GM18861 (cell line): ENCODE measurements around the gene MYO15B.

Experiments used
- ATAC-seq: cut with Tn5 transposase; IDR thresholded peaks from one replicate; pipeline ENCODE4 v1.9.1; 2021; ENCODE audit not compliant: unreplicated experiment

Gene MYO15B

DNA sequence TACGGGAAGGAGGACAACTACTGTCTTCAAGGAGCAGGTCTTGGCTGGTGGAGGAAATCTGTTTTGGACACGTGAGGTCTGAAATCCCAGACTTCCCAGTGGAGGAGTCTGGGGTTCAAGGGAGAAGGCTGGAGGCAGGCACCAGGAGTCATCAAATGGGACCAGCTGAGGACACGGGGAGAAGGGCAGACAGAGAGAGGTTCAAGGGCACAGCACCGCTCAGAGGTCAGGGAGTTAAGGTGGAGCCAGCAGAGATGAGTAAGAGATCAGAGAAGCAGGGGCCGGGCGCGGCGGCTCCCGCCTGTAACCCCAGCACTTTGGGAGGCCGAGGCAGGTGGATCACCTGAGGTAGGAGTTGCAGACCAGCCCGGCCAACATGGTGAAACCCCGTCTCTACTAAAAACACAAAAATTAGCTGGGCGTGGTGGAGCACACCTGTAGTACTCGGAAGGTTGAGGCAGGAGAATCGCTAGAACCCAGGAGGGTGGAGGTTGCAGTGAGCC lies 35.2 kb downstream of the MYO15B start:
- no peak for ATAC-seq

DNA sequence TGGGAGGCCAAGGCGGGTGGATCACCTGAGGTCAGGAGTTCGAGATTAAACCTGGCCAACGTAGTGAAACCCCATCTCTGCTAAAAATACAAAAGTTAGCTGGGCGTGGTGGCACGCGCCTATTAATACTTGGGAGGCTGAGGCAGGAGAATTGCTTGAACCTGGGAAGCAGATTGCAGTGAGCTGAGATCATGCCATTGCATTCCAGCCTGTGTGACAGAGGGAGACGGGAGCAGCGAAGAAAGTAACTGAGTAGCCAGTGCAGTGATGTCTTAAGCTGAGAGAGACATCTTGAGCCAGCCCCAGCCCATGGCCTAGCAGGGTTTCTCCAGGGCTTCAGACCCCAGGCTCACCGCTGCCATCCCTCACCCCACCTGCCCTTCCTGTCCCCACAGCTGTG lies 35.8 kb downstream of the MYO15B start:
- no peak for ATAC-seq

DNA sequence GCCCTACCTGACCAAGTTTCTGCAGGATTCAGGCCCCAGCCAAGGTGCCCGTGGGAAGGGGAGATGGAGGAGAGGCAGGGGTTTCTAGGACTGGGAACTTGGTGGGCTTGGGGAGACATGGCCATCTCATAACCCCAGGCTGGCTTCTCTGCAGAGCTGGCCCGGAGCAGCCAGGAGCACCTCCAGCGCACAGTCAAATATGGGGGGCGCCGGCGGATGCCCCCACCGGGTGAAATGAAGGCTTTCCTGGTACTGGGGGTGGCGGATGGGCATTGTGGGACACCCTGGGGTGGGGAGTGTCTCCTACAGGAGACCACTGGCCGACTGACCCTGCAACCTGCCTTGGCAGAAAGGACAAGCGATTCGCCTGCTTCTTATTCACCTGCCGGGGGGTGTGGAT lies 36.4 kb downstream of the MYO15B start:
- ATAC-seq = no peak

DNA sequence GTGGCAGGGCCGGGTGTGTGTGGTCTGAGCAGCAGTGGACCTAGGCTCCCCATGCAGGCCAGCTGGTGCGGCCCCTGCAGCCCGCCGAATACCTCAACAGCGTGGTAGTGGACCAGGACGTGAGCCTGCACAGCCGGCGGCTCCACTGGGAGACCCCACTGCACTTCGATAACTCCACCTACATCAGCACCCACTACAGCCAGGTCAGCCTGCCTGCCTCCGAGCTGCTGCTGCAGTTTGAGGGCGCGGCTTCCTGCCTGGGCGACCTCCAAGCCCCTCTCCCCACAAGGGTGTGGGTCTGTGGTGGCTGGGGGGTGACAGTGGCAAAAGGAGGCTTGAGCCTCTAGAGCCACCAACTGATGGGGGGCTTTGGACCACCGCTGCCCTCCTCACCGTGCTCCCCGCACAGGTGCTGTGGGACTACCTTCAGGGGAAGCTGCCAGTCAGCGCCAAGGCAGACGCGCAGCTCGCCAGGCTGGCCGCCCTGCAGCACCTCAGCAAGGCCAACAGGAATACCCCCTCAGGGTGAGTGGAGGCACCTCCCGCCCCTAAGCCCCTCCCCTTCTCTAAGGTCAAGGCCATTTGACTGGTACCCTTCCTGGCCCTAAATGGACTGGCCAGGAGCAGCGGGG lies 37.2 kb downstream of the MYO15B start:
- no peak for ATAC-seq

DNA sequence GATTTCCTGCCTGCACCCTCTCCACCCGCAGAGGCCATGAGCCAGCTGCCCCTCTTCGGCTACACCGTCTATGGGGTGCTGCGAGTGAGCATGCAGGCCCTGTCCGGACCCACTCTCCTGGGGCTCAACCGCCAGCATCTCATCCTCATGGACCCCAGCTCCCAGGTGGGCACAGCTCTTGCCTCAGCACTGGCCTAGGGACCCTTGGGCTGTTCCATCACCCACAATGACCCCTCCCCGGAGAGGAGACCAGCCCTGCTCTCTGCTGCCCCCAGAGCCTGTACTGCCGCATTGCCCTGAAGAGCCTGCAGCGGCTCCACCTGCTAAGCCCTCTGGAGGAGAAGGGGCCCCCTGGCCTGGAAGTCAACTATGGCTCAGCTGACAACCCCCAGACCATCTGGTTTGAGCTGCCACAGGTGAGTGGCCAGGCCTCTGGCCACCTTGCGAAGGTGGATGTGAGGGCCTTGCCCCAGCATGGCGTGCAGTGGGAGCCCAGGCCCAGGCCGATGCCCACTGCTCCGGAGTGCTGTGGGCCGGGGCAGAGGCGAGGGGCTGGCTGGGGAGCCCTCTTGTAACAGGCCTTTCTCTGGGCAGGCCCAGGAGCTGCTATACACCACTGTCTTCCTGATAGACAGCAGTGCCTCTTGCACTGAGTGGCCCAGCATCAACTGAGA lies 38.4 kb downstream of the MYO15B start:
- no peak for ATAC-seq

DNA sequence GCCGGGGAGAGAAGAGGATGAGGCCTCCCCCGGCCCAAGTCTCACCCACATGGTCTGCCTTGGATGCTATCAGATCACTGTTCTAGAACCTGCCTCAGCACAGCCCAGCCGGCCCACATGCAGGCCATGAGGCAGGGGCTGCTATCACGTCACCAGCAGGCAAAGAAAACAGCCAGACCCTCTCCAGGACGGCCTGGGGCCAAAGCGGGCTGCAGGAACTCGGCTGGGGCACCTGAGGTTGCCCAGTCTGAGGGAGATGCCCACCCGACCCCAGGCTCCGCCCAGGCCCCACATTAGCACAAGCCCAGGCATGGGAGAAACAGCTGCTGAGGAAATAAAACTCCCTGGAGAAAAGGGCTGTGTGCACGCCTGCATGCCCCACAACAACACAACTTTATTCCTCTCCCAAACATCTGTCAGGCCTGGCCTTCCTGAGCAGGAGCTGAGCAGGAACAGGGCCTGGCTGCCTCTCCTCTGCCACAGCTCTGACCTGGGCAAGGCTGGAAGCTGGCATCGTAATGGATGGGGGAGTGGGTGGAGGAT lies 39.0 kb downstream of the MYO15B start:
- no peak for ATAC-seq

DNA sequence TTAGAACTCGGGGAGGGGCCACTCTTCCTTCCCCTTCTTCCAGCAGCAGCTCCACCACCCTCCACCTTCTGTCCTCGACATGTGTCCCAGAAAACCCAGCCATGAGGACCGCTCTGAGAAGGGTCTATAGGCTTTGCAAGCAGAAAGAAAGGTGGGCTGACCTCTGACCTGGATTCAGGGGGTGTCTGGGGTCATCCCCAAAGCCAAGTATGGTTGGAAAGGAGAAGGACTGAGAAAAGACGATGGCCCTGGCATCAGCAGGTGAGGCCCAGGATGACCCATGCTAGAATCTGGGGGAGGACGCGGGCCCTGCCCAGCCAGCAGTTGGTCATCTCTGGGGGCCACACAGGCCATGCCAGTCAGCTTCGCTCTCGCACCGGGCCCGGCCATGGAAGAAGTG lies 39.5 kb downstream of the MYO15B start:
- no peak for ATAC-seq

DNA sequence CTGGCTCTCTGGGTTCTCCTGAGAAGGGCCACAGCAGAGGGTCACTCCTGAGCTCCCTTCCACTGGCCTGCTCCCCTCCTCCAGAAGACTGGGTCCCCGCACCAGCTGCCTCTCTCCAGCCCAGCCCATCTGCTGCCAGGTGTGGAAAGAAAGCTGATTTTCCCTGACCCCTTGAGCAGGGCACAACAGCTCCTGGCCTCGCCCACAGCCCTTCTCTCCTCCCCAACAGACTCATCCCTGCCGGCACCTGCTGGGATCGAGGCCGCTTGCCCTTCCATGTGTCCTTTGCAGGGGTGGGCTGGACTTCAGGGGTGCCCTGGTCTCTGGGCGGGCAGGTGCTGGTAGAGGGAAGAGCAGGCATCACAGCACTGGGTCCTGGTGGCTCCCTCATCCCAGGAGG lies 40.8 kb downstream of the MYO15B start:
- ATAC-seq = no peak

DNA sequence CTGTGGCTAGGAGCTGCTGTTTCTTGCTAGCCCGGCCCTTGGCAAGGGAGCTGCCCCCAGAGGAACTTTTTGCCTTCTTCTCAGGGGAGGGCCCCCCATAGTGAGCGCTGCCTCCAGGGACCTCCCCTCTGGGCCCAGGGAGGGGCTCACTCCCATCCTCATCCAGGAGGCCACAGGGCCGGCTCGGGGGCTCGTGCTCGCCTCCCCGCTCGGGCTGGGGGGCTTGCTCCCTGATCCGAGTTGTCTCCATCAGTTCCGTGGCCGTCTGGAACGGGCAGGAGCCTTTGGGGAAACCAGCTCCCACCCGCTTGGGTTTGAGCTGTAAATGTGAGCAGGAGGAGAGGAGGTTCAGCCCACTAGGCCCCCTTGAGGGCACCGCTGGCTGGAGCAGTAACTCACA lies 41.6 kb downstream of the MYO15B start:
- no peak for ATAC-seq

DNA sequence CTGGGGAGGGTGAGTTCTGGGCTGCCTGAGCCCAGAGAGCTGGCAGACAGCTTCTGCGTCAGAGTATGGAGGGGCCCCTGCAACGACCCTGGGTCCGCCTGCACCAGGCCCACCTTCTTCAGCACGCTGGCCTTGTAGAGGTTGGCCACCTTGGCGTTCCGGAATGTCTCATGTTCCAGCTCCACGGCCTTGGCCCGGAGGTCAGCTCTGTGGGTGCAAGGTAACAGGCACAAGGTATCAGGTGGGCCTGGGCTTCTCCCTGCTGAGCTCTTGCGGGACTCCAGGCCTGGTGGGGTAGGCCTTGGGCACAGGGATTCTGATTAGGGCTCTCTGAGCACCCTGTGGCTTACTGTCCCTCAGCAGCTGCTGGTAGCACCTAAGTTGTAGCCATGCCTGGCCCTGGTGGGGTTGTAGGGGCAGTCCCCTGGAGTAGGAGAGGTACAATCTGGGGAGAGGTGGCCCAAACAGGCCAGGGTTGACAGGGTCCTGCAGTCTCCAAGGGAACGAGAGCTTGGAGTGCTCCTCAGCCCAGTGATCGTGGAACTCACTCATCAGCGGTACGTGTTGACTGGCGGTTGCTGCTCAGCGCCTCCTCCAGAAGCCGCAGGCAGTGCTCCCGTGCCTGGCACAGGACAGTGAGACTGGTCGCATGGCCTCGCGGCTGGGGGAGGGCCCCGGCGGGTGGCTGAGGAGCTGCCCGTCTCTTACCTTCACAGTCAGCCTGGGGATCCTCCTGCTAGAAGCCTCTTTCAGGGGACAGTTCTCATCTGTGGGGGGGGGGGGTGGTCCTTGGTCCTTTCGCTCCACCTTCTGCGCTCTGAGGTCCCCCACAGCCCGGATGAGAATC lies 42.7 kb downstream of the MYO15B start:
- no peak for ATAC-seq

DNA sequence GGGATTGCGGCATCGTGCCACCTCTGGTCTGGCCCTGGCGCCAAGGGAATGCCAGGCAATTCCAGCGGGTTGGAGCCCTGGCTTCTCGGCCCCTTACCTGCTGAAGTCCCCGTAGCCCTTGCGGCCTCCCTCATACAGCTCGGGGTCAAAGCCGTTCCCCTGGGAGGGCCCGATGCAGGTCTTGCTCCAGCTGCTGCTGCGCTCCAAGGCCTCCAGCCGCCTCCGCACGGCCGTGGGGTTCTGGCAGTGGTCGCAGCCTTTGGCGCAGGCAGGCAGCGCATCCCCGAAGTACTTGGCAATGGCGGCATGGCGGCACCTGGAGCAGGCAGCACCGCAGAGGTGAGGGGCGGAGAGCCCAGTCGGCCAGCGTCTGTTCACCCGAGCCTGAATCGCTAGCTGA lies 43.8 kb downstream of the MYO15B start:
- no peak for ATAC-seq

DNA sequence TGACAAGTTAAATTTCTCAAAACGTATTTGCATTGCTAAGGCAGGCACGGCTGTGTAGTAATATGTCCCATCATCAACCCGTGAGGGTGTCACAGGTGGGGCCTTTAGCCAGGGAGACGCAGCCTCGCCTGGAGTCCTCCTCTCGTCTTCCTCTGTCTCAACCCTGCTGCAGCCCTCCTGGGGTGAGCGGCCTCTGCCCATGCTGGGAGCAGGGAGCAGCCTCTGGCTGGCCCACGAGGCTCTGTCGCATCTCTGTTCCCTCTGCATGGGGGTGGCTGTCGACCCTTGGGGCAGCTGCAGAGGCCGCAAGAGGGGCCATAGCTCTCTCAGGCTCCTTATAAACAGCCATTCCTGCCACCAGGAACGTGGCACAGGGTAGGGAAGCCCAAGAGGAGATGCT lies 44.8 kb downstream of the MYO15B start:
- ATAC-seq = no peak

DNA sequence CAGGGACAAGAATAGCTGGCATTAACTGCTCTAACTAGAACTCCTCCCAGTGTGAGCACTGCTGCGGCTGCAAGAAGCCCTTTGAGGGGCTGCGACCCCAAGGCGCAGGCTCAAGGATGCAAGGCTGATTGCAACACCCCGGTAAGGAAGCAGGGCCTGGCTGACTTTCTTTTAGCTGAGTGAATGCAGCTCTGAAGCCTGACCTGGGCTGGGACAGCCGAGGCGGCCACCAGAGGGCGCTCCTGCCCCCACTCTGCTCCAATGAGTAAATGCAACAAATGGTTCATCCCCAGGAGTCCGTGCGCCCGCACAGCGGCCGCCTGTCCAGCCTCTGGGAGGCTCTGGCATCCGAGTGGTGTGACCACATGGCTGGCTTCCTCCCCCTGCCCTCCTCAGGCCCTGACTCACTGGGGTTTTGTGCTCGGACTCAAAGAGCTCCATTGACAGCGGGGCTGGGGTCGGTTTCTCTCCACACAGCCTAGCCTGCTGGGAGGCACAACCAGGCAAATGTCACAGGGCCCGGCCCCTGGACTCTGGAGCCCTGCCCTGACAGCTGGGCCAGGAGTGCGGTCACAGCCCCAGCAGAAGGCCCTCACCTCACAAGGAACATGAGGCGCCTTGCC lies 45.4 kb downstream of the MYO15B start, which contains the start of gene SMIM5:
SMIM5 (plus strand) TSS at position 572 of the 623 bp plus-strand sequence. CDS start 6,768 bp downstream, outside the sequence.
- no peak for ATAC-seq

DNA sequence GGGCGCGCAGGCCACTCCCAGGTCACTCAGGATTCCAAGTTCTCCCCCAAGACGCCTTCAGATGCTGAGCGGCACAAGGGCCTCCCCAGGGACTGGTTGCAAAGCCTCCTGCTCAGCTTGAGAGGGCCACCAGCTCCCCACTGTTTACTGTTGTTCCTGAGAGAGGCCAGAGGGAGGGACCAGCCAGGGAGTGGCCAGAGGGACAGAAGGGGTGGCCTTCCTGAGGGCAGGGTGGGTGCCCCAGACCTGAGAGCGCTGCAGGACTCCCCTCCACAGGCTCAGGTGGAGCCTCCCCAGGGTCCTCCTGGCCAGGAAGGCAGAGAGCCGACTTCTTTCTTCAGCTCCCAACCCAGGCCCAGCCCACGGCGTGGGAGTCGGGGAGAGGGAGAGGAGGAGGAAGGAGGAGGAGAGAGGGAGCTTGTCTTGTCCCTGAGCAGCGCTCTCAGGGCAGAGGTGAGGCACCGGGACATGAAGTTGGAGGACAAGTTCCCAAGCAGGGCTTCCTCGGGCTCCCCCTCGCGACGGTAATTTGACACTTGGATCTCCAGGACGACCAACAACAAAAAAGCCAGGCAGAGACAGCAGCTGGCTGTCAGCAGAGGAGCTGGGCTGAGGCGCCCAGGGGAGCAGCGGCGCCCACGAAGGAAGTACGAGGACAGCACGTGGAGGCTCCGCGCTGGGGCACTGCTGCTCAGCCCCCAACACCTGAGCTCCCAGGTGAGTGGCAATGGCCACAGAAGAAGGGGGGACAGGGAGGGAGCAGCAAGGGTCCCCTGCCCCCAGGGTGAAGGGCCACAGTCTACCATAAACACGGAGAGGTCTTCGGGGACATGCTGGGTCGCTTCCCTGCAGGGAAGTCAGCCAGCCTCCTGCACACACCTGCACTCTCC lies 46.1 kb downstream of the MYO15B start:
- no peak for ATAC-seq

DNA sequence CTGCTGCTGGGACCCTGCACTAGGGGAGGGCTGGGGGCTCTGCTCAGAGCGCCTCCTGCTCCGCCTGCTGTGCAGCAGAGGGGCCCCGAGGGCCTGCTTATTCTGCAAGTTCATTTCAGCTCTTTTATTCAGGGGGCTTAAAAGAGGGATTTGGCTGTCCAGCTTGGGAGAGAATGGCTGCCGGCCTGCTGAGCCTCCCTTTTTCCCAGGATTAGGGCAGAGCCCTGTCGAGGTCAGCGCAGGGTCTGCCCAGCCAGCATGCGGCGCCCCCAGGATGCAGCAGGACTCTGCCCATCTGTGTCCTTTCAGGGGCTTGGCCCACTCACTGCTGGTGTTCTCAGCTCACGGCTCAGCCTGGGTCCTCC lies 46.8 kb downstream of the MYO15B start:
- ATAC-seq = no peak

DNA sequence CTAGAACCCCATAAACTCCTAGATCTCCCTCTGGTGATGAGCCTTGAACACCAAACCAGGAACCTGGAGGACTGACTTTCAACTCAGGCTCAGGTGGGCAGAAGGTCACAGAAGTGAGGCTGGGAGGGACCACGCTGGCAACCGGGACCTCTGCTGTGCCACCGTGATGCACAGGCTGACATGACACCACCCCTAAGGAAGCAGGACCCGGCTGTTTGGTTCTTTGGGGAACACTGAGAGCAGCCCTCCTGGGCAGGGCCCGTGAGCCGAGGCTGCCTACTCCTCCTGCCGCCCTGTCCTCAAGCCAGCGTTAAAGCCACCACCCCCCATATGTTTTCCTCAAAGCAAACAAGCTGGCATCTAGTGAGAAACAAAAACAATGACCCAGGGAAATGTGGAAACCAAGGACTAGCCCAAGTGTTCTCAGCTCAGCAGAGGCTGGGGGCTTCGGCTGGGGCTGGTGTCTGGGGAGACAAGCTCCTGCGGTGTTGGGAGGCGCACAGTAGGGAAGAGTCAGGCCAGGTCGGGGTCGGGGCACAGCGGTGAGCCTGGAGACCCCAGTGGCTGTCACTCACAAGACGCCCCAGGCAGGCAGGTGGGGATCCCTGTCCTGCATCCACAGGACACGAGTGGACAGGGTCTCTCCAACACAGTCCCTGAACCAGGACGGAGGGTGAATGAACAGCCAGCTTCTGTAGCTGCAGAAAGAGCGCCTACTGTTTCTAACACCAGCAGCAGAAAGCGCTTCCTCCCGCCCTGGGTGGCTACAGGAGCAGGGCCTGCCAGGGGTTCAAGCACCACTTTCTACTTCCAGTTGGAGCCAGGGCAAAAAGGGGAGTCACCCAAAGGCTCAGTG lies 47.4 kb downstream of the MYO15B start:
- ATAC-seq = no peak

DNA sequence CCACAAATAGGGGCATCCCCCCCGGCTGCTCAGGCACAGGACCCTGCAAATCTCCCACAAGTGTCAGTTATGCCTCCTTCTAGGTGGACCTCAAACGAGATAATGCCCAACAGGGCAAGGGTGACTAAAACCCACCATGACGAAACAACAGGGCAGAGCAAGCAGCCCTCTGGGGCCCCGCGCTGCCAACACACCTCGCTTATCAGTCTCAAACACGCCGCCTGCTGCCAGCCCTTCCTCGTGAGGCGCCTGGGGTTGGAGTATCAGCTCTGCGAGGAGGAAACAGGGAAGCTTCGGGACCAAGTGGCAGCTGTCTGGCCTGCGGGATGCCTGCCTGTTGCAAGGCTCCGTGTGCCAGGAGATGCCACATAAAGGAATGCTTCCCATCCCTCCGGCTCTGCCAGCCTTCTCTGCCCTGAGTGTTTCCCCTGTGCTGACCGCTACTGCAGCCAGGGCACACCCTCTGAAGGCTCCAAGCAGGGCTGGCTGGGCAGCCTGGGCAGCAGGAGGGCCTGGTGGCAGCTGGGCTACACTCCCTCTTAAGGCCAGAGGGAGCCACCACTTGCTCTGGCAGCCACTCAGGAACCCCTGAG lies 48.1 kb downstream of the MYO15B start:
- no peak for ATAC-seq

DNA sequence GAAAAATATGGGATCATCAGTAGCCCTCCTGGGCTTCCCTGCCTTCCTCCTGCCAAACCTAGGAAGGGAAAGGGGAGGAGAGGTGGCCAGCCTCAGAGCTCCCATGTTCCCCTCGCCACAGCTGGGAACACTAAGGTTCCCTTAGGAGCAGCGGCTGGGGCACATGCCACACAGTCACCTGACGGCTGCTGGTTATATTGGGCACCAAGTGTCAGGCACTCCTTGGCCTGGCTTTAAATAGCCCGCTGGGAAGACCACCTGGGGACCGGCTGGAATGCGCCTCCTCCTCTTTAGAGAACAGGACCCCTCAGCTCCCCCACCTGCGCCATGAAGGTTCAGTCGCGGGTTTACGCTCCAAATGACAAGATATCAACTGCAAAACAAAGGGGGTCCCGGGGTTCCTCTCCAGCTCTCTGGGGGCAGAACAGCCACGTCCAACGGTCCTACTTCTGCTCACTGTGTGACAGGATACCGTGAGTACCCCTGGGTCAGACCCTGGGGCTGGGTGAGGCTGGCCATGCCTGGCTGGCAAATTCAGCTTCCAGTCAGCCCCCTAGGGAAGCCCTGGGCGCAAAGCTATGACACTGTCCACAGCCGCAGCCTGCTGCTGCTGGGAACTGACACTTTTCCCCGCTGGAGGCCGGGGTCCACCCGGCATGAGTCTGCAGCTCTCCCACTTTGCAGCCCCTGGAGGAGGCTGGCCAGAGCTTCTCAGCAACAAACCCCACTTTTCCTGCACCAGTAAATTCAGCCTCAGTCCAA lies 49.0 kb downstream of the MYO15B start:
- ATAC-seq = no peak
